Liver (tissue), 9 donors: ENCODE measurements around the gene SLC38A10. TPM values are rescaled to one million over a fixed set of nuclear protein-coding genes. Genes with fewer than 3 reads are reported as not detected.

Experiments used
- DNase-seq: peaks from one replicate; pipeline ENCODE4 v3.0.0-alpha.2; 2017; ENCODE audit warnings: low spot score
- H3K27ac ChIP-seq, 2 donors: one replicate each; pipeline ENCODE4 v1.7.0; 2013; ENCODE audit warnings: inconsistent platforms in 2 of 2, low read length in 2 of 2, control low read depth in 1 of 2, low read depth in 1 of 2, mild to moderate bottlenecking in 1 of 2
- H3K27me3 ChIP-seq, 4 donors: one replicate each; pipeline versions ENCODE4 v1.6.1 to v1.7.0; 2013; ENCODE audit warnings: low read length in 3 of 4, inconsistent platforms in 1 of 4, mild to moderate bottlenecking in 1 of 4, moderate library complexity in 1 of 4; ENCODE audit not compliant: control insufficient read depth in 4 of 4, insufficient read depth in 4 of 4
- H3K36me3 ChIP-seq, 4 donors: one replicate each; pipeline versions ENCODE4 v1.6.1 to v1.7.0; 2013; ENCODE audit warnings: low read length in 3 of 4, mild to moderate bottlenecking in 3 of 4, low read depth in 1 of 4, moderate library complexity in 1 of 4; ENCODE audit not compliant: control insufficient read depth in 4 of 4, insufficient read depth in 3 of 4
- H3K4me1 ChIP-seq, 4 donors: one replicate each; pipeline versions ENCODE4 v1.6.1 to v1.7.0; 2013; ENCODE audit warnings: low read length in 3 of 4, mild to moderate bottlenecking in 3 of 4, moderate library complexity in 1 of 4; ENCODE audit not compliant: control insufficient read depth in 4 of 4, insufficient read depth in 4 of 4
- H3K4me3 ChIP-seq, 3 donors: one replicate each; pipeline versions ENCODE4 v1.6.1 to v1.7.0; 2013; ENCODE audit warnings: low read length in 3 of 3, control low read depth in 1 of 3, low read depth in 1 of 3, mild to moderate bottlenecking in 1 of 3
- H3K9ac ChIP-seq, 2 donors: one replicate each; pipeline ENCODE4 v1.7.0; 2013; ENCODE audit warnings: low read length in 2 of 2, mild to moderate bottlenecking in 2 of 2, moderate library complexity in 2 of 2, control low read depth in 1 of 2, low read depth in 1 of 2
- H3K9me3 ChIP-seq, 4 donors: one replicate each; pipeline versions ENCODE4 v1.6.1 to v1.7.0; 2013; ENCODE audit warnings: low read length in 3 of 4; ENCODE audit not compliant: control insufficient read depth in 4 of 4
- EGR1 ChIP-seq, 2 donors: IDR thresholded peaks; 2 replicates each; pipeline ENCODE4 v1.6.1; 2016 to 2018; ENCODE audit warnings: antibody characterized with exemption in 2 of 2, low read depth in 2 of 2
- FOXA1 ChIP-seq: IDR thresholded peaks from 2 replicates; pipeline ENCODE4 v1.6.1; 2016; ENCODE audit warnings: antibody characterized with exemption
- FOXA2 ChIP-seq: IDR thresholded peaks from 2 replicates; pipeline ENCODE4 v1.6.1; 2016; ENCODE audit warnings: antibody characterized with exemption
- GABPA ChIP-seq, 2 donors: IDR thresholded peaks in 1 of 2; conservative IDR thresholded peaks in 1 of 2; 2 replicates each; pipeline ENCODE4 v1.6.1; 2016; ENCODE audit warnings: antibody characterized with exemption in 2 of 2, mild to moderate bottlenecking in 1 of 2, moderate library complexity in 1 of 2
- HNF4A ChIP-seq, 2 donors: conservative IDR thresholded peaks; 2 replicates each; pipeline ENCODE4 v1.6.1; 2016; ENCODE audit warnings: antibody characterized with exemption in 2 of 2, mild to moderate bottlenecking in 2 of 2
- HNF4G ChIP-seq: IDR thresholded peaks from 2 replicates; pipeline ENCODE4 v1.6.1; 2016; ENCODE audit warnings: antibody characterized with exemption
- NR2F2 ChIP-seq: IDR thresholded peaks from 2 replicates; pipeline ENCODE4 v1.6.1; 2016; ENCODE audit warnings: antibody characterized with exemption
- RAD21 ChIP-seq, 2 donors: IDR thresholded peaks; 2 replicates each; pipeline ENCODE4 v1.6.1; 2016; ENCODE audit warnings: antibody characterized with exemption in 2 of 2, mild to moderate bottlenecking in 2 of 2
- RXRA ChIP-seq, 2 donors: IDR thresholded peaks; 2 replicates each; pipeline ENCODE4 v1.6.1; 2017 to 2018; ENCODE audit warnings: antibody characterized with exemption in 2 of 2, mild to moderate bottlenecking in 1 of 2
- SP1 ChIP-seq: IDR thresholded peaks from 2 replicates; pipeline ENCODE4 v1.6.1; 2018; ENCODE audit warnings: antibody characterized with exemption, mild to moderate bottlenecking
- TAF1 ChIP-seq: conservative IDR thresholded peaks from 2 replicates; pipeline ENCODE4 v1.6.1; 2016; ENCODE audit warnings: antibody characterized with exemption, mild to moderate bottlenecking
- YY1 ChIP-seq: IDR thresholded peaks from 2 replicates; pipeline ENCODE4 v1.6.1; 2016; ENCODE audit warnings: antibody characterized with exemption, mild to moderate bottlenecking
- WGBS: extraction: QIAGEN DNeasy Blood & Tissue Kit; methylation state at CpG from one replicate; pipeline ENCODE4 v1.1.7; 2013; 5-methylcytosine and 5-hydroxymethylcytosine counted together
- polyA plus RNA-seq, 2 donors: library from polyadenylated mRNA; stranded (reverse) in 1 of 2; unstranded in 1 of 2; fragments of 200-250 nt in 1 of 2; fragments of >200 nt in 1 of 2; fragmentation: Nextera tagmentation in 1 of 2; extraction: Ambion mirVana in 1 of 2; gene quantifications; one replicate each; pipeline versions ENCODE4 v1.2.1 to v1.2.3, GENCODE V29; 2013 to 2015
- total RNA-seq, 2 donors: library from RNA; depleted of rRNA; stranded (reverse); fragments of >200 nt; gene quantifications; one replicate each; pipeline ENCODE4 v1.2.3, GENCODE V29; 2014
- TF ChIP-seq, protein P1 (sequence below): IDR thresholded peaks from 2 replicates; pipeline ENCODE4 v1.6.1; 2016; ENCODE audit warnings: antibody characterized with exemption
- TF ChIP-seq, protein P2 (sequence below): IDR thresholded peaks from 2 replicates; pipeline ENCODE4 v1.6.1; 2016; ENCODE audit warnings: antibody characterized with exemption
- TF ChIP-seq, protein P3 (sequence below): IDR thresholded peaks from 2 replicates; pipeline ENCODE4 v1.6.1; 2016; ENCODE audit warnings: antibody characterized with exemption, mild to moderate bottlenecking
- TF ChIP-seq, protein P4 (sequence below): IDR thresholded peaks from 2 replicates; pipeline ENCODE4 v1.6.1; 2016; ENCODE audit warnings: antibody characterized with exemption
- donor health status: healthy.
- donor health status: healthy.
- donor health status: healthy.
- donor health status: healthy.
- donor health status: healthy.

SLC38A10 gene
- total and polyA plus RNA-seq, 4 donors: 29.3 to 117 (median 54.7) TPM

DNA sequence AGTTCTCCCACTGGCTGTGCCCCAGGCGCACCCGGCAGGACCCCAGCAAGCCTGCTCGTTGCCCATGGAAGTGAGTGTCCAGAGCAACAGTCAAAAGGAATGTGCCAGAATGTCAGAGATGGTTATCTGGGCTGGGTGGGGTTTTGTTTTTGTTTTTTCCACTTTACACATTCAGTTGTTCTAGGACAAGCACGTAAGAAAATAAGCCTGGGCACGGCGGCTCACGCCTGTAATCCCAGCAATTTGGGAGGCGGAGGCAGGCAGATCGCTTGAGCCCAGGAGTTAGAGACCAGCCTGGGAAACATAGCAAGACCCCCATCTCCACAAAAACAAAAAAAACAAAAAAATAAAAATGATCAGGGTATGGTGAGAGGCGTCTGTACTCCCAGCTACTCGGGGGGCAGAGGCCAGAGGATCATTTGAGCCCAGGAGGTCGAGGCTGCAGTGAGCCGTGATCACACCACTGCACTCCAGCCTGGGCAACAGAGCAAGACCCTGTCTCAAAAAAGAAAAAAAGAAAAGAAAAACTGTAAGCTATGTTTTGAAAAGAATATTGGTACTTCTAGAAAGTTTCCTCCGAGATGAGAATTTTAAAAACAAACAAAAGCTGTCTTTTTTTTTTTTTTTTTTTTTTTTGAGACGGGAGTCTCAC is 47.6 kb downstream of the SLC38A10 start:
- H3K9ac ChIP-seq: no peak overlapping the region
- H3K4me1 ChIP-seq: peaks cover 0 to 6% (median 0%) of the 10 kb centered on the region in 4 donors
- peaks cover 0 to 29% (median 19%) of the 10 kb centered on the region in 4 donors for H3K36me3 ChIP-seq
- TF ChIP-seq SP1 (no peak), EGR1 (IDR thresholded peaks at IDR 0.05; ENCODE audit: low read depth in 2 of 2) (no peak), FOXA2 (no peak), FOXA1 (no peak), YY1 (no peak), HNF4A (conservative IDR thresholded peaks at IDR 0.05) (no peak), NR2F2 (no peak), GABPA (IDR thresholded peaks at IDR 0.05 in 1 of 2, conservative IDR thresholded peaks at IDR 0.05 in 1 of 2) (no peak), TAF1 (no peak), RAD21 (IDR thresholded peaks at IDR 0.05) (no peak)
- TF ChIP-seq, protein P1, sequence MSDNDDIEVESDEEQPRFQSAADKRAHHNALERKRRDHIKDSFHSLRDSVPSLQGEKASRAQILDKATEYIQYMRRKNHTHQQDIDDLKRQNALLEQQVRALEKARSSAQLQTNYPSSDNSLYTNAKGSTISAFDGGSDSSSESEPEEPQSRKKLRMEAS: no peak
- TF ChIP-seq, protein P2, sequence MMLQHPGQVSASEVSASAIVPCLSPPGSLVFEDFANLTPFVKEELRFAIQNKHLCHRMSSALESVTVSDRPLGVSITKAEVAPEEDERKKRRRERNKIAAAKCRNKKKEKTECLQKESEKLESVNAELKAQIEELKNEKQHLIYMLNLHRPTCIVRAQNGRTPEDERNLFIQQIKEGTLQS: no peak
- TF ChIP-seq, protein P3, sequence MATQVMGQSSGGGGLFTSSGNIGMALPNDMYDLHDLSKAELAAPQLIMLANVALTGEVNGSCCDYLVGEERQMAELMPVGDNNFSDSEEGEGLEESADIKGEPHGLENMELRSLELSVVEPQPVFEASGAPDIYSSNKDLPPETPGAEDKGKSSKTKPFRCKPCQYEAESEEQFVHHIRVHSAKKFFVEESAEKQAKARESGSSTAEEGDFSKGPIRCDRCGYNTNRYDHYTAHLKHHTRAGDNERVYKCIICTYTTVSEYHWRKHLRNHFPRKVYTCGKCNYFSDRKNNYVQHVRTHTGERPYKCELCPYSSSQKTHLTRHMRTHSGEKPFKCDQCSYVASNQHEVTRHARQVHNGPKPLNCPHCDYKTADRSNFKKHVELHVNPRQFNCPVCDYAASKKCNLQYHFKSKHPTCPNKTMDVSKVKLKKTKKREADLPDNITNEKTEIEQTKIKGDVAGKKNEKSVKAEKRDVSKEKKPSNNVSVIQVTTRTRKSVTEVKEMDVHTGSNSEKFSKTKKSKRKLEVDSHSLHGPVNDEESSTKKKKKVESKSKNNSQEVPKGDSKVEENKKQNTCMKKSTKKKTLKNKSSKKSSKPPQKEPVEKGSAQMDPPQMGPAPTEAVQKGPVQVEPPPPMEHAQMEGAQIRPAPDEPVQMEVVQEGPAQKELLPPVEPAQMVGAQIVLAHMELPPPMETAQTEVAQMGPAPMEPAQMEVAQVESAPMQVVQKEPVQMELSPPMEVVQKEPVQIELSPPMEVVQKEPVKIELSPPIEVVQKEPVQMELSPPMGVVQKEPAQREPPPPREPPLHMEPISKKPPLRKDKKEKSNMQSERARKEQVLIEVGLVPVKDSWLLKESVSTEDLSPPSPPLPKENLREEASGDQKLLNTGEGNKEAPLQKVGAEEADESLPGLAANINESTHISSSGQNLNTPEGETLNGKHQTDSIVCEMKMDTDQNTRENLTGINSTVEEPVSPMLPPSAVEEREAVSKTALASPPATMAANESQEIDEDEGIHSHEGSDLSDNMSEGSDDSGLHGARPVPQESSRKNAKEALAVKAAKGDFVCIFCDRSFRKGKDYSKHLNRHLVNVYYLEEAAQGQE: no peak
- no peaks in the 10 kb centered on the region for H3K9me3 ChIP-seq
- H3K27me3 ChIP-seq: no peaks in the 10 kb centered on the region
- H3K4me3 ChIP-seq: no peak overlapping the region
- H3K27ac ChIP-seq: no peak overlapping the region
- no peak for DNase-seq
- WGBS: 97% methylated on average over 14 of the region's 15 CpGs

DNA sequence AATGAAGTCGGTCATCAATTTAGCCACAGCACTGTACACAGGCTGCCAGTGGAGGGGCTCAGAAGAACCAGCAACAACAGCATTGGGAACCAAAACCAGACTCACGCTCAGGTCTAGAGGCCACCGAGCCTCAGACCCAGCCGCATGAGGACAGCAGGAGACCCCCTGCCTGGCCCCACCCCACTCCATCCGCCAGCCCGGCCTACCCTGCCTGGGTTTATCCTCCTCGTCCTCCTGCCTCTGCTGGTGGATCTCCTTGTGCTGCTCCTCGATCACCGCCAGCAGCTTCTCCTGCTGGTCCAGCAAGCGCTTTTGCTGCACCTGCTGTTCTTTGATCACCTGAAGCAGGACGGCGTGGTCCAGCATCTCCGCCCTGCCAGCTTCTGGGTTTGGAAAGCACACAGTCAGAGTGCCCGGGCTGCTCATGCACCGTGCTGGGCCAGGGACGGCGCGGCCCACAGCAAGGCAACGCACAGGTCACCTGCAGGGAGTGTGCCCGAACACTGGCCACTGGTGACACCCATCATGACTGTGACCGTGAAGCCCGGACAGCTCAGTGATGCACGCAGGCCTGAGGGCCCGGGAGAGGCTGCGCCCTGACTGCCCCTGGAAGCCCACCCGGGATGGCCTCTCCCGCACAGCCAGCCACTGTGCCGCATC is 48.3 kb downstream of the SLC38A10 start:
- Histone ChIP-seq H3K9me3 (no peaks in the 10 kb centered on the region), H3K27me3 (no peaks in the 10 kb centered on the region), H3K36me3 (peaks cover 0 to 24% (median 16%) of the 10 kb centered on the region in 4 donors), H3K4me1 (peaks cover 0 to 6% (median 0%) of the 10 kb centered on the region in 4 donors), H3K9ac (no peak overlapping the region), H3K27ac (no peak overlapping the region), H3K4me3 (no peak overlapping the region)
- TF ChIP-seq GABPA (IDR thresholded peaks at IDR 0.05 in 1 of 2, conservative IDR thresholded peaks at IDR 0.05 in 1 of 2) (no peak), RXRA (IDR thresholded peaks at IDR 0.05) (no peak), HNF4G (no peak), RAD21 (IDR thresholded peaks at IDR 0.05) (no peak), SP1 (no peak)
- TF ChIP-seq, protein P4, sequence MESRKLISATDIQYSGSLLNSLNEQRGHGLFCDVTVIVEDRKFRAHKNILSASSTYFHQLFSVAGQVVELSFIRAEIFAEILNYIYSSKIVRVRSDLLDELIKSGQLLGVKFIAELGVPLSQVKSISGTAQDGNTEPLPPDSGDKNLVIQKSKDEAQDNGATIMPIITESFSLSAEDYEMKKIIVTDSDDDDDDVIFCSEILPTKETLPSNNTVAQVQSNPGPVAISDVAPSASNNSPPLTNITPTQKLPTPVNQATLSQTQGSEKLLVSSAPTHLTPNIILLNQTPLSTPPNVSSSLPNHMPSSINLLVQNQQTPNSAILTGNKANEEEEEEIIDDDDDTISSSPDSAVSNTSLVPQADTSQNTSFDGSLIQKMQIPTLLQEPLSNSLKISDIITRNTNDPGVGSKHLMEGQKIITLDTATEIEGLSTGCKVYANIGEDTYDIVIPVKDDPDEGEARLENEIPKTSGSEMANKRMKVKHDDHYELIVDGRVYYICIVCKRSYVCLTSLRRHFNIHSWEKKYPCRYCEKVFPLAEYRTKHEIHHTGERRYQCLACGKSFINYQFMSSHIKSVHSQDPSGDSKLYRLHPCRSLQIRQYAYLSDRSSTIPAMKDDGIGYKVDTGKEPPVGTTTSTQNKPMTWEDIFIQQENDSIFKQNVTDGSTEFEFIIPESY: no peak
- no peak for DNase-seq
- 97% methylated on average over 28 of the region's 28 CpGs for WGBS
